A673 (cell line): ENCODE results near the gene INVS.

Experiments used
- CTCF ChIP-seq: fragments of 300-800, 200-600 bp; sonication (generic); conservative IDR thresholded peaks from 2 replicates; pipeline ENCODE4 v1.5.1; 2017; ENCODE audit warnings: low read depth, mild to moderate bottlenecking, antibody characterized with exemption, low read length, moderate library complexity, mixed read lengths
- EZH2 ChIP-seq: fragments of 200-600 bp; sonication (generic); IDR thresholded peaks from 2 replicates; pipeline ENCODE4 v1.6.1; 2017; ENCODE audit warnings: borderline replicate concordance, low read depth, mild to moderate bottlenecking, mixed read lengths, antibody characterized with exemption, low read length; ENCODE audit not compliant: poor library complexity, severe bottlenecking

- TF ChIP-seq CTCF (no peak), EZH2 (no peak)
Observed at GRCh38 chr9:100190339-100190738, 91.3 kb downstream of the INVS start.
